Medulla oblongata (tissue), 1 donor: Measurements from ENCODE around the gene SLC16A9.
"Not testable (repeated sequence)": the region's sequence is repeated elsewhere in the genome, so short reads cannot be mapped to it uniquely, and the experiment has no call there.

Source experiments
- DNase-seq: peaks from one replicate; pipeline ENCODE4 v3.0.0-alpha.2; 2015; ENCODE audit errors: extremely low spot score

SLC16A9 gene, protein sequence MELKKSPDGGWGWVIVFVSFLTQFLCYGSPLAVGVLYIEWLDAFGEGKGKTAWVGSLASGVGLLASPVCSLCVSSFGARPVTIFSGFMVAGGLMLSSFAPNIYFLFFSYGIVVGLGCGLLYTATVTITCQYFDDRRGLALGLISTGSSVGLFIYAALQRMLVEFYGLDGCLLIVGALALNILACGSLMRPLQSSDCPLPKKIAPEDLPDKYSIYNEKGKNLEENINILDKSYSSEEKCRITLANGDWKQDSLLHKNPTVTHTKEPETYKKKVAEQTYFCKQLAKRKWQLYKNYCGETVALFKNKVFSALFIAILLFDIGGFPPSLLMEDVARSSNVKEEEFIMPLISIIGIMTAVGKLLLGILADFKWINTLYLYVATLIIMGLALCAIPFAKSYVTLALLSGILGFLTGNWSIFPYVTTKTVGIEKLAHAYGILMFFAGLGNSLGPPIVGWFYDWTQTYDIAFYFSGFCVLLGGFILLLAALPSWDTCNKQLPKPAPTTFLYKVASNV

DNA sequence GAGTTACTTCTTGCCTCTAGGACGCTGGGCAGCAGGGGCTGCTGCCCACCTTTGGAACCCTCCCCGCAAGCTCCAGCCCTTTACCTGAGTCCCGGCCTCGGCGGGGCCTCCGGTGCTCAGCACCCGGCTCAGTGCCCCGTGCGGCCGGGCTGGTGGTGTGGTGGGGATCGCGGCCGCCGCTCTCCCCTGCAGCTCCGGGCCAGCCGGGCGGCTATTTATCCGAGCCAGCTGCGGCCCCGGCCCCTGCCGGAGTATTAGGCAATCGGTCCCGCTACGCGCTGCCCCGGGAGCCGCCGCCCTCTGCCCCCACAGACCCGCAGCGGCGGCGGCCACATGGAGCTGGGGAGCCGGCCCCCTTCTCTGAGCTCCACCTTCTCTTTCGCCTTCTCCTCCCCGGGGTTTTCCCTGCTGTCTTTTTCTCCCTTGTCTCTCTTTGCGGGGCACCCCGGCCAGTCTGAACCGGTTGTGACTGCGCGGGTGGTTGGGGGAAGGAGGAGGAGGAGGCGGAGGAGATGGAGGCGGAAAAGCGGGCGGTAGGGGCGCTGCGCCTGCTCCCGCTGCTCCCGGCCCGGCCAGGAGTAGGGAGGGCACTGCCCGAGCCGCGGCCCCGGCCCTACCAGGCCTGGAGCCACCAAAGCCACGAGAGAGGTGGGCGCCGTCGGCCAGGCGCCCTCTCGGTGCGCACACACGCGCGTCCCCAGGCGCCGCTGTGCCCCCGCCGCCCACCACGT lies at the start of gene SLC16A9:
Gene SLC16A9, minus strand, starts transcription at position 456 of the 731 bp plus-strand sequence. CDS start 25,559 bp downstream, outside the sequence.
- peak; percentile 86 for DNase-seq

DNA sequence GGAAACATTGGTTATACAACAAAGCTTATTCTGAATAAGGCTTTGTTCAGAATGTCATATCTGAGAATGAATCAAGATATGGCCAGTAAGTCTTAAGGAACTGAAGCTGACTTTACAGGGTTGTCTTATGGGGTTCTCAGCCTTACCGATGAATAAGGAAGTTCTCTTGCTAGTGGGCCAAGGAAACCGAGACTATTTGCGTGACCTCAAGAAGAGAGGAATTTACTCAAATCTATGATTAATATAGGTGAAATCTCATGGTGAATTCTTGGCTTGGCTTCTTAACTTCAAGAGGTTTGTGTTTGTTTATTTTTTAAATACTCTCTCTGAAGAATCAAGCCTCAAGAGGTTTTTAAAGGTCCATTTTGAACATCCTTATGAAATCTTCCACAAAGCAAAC lies 48.3 kb upstream of the SLC16A9 start:
- no peak for DNase-seq

DNA sequence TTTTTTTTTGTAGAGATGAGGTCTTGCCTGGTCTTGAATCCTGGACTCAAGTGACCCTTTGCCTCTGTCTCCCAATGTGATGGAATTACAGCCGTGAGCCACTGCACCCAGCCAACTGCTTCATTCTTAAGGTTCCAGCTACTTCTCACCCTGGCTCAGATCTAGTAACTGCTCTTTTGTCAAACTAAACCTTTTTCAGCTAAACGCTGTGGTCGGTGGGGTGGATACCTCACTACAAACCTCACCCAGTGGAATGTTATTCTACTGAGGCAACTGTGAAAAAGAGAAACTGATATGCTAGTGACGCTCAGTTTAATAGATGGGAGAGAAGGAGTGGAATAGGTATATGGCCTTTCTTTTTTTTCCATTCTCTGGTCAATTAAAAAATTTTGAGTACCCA lies 45.3 kb upstream of the SLC16A9 start:
- no peak for DNase-seq

DNA sequence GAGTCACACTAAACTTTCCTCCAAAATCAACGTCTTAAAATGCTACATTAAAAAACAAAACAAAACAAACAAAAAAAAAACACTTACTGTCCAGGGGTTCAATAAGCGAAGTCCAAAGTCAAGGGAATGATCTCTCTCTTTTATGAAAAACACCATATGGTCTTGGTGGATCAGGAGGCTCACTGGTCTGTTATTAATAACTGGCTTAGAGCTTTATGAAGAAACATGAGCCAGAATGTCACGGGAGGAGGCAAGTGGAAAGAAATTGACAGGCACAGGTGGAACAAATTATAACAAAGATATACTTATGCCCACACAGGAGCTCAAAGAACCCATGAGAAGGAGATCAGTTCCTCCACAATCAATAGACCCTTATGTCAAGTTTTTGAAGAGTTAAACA lies 43.6 kb upstream of the SLC16A9 start, which contains the start of gene MRLN:
Gene MRLN, minus strand, starts transcription at position 189 of the 400 bp plus-strand sequence.
- DNase-seq = no peak

DNA sequence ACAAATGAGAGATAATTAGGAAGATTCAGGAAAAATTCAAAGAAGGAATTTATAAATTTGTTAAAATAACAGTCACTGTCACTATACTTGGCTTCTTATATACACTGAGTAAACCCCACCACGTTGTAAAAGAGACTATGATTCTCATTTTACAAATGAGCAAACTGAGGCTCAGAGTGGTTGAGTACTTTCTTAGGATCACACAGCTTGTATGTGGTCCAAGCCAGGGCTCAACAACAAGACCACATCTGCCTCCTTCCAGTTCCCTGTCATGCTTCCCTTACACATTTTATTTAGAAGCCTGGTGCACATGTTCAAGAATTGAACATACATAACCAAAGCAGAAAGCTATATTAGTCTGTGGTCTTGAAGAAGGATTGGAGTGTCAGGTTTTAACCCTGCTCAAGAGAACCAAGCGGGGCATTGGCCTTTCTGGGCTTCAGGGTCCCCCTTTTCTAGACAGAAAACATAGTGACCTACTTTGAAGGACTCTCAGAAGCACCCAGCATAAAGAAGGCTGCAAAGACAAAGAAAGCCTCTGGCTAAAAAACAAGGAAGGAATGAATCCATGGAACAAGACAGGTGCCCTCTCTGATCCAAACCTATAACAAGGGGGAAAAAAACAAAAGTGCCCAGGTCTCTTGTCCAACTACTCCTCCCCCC lies 42.8 kb upstream of the SLC16A9 start:
- DNase-seq = no peak

DNA sequence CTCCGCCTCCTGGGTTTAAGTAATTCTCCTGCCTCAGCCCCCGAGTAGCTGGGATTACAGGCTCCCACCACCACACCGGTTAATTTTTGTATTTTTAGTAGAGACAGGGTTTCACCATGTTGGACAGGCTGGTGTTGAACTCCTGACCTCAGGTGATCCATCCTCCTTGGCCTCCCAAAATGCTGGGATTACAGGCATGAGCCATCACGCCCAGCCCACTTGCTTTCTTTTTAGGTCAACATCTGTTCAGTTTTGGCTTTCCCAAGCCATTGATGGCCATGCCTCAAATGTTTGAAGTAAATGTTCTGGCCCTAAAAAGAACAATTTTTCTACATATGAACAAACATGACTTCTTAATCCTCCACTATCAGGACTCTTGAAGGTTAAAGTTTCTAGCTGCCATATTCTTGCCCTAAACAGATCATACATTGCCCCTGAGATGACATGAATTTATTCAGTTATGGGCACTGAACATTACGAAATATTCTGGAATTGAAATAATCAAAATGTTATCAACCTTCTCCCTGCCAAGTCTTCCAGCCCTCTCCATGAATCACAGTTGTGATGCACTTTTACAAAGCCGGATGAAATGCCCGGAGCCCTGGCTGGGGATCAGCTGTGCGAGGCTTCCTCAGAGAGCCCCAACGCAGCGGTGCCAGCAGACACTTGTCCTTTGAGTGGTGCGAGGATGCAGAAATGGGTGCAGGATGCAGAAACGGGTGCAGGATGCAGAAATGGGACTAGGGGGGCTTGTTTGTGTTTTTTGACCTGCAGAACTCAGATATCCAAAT lies 40.7 kb upstream of the SLC16A9 start:
- DNase-seq = no peak

DNA sequence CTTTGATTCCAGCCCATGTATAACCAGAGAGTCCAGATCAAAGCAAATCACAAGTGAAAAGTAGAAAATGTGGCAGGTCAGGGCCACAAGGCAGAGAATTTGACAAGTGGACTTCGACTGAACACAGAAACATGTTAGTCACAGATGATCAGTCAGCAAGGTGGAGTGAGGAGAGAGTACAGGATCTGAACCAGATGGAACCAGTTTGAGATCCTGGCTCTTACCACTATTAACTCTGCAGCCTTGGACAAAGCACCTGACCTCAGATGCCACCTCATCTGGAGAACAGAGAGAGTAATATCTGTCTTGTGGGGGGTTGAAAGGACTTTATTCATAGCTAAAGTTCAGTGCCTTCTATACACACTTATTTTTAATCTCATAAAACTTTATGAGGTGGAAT lies 39.2 kb upstream of the SLC16A9 start:
- no peak for DNase-seq

DNA sequence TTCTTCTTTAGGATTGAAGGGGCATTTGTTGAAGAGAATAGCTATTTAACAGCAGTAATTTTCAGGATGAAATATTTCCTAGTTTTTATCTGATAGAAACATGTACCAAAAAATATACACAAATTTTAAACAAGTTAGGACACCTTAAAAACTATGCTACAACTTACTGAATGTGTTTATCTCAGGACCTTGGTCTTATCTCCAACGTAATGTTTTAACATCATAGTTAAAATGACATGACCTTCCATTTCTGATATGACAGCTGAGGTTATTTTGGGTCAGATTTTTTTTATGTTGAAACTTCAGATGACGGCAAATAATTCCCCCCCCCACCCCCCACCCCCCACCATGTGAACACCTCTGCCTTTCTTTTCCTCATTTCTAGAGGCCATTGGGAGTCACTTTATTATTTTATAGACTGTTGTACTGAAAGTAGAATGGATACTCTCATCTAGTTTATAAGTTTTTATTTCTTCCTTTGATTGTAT lies 35.6 kb upstream of the SLC16A9 start:
- no peak for DNase-seq

DNA sequence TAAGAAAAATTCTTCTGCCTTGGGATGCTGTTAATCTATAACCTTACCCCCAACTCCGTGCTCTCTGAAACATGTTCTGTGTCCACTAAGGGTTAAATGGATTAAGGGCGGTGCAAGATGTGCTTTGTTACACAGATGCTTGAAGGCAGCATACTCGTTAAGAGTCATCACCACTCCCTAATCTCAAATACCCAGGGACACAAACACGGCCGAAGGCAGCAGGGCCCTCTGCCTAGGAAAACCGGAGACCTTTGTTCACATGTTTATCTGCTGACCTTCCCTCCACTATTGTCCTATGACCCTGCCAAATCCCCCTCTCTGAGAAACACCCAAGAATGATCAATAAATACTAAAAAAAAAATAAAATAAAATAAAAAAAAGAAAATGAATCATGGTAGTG lies 35.1 kb upstream of the SLC16A9 start:
- not testable (repeated sequence) for DNase-seq

DNA sequence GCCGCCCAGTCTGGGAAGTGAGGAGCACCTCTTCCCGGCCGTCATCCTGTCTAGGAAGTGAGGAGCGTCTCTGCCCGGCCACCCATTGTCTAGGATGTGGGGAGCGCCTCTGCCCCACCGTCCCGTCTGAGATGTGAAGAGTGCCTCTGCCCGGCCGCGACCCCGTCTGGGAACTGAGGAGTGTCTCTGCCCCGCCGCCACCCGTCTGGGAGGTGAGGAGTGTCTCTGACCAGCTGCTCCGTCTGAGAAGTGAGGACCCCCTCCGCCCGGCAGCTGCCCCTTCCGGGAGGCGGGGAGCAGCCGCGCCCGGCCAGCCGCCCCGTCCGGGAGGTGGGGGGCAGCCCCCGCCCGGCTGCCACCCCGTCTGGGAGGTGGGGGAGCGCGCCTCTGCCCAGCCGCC lies 34.5 kb upstream of the SLC16A9 start:
- DNase-seq = not testable (repeated sequence)

DNA sequence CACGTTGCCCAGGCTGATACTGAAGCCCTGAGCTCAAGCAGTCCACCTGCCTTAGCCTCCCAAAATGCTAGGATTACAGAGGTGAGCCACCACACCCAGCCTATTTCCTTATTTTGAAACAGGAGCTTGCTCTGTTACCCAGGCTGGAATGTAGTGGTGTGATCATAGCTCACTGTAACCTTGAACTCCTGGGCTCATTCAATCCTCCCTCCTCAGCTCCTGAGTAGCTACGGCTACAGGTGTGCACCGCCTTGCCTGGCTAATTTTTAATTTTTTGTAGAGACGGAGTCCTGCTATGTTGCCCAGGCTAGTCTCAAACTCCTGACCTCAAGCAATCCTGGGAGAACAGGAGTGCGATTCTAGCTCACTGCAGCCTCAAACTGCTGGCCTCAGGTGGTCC lies 31.9 kb upstream of the SLC16A9 start:
- no peak for DNase-seq

DNA sequence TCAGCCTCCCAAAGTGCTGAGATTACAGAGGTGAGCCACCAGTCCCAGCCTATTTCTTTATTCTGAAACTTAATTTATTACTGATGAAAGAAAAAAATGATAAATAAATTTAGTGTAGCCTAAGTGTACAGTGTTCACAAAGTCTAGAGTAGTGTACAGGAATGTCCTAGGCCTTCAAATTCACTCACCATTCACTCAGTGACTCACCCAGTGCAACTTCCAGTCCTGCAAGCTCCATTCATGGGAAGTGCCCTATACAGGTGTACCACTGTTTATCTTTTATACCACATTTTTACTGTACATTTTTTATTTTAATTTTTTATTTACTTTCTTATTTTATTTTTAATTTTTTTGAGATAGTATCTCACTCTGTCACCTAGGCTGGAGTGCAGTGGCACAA lies 31.4 kb upstream of the SLC16A9 start:
- DNase-seq = no peak

DNA sequence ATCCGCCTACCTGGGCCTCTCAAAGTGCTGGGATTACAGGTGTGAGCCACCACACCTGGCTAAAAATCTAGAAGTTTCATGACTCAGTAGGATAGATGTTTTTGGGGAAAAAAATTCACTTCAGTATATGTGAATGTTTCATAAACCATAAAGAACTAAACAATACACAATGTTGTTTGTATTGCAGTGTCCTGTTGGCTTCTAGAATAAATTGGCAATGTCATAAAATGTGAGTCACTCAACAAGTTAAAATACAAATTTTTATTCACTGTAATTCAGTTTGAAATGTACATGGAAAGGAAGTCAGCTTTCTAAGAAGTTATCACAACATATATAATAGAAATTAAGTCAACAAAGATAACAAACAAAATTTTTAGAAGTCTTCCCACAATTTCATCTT lies 27.1 kb upstream of the SLC16A9 start:
- DNase-seq = no peak

DNA sequence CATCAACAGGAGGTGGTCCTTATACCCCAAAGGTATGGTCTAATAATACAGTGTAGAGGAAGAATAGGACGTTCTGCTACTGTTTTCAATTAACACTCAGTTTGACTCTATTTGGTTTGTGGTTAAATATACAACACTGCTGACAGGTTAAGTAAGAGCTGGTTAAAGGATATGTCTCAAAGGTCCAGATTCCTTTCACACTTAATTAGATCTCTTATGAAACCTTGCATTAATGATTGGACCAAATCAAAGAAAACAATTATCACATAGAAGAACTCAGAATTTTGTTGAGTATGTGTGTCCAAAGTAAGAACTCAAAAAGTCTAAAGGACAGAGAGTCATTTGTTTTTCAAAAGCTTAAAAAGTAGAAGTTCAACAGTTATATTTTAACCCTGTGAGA lies 25.6 kb upstream of the SLC16A9 start:
- no peak for DNase-seq

DNA sequence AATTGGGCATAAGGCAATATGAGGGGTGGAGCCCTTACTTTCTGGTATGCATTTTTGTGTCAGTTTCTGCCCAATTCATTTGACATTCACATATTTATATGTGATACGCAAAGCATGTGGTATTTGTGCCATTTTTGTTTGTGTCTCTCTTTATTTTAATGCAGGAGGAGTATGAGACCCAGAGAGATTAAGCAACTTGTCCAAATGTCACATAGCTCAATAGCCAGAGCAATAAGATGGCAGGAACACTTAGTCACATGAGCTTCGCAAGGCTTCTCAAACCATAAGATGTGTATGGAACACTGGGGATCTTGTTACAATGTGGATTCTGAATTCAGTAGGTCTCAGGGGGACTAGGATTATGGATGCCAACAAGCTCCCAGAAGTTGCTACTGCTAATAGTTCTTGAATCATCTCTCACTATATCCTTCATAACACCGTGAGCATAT lies 24.4 kb upstream of the SLC16A9 start:
- DNase-seq = no peak

DNA sequence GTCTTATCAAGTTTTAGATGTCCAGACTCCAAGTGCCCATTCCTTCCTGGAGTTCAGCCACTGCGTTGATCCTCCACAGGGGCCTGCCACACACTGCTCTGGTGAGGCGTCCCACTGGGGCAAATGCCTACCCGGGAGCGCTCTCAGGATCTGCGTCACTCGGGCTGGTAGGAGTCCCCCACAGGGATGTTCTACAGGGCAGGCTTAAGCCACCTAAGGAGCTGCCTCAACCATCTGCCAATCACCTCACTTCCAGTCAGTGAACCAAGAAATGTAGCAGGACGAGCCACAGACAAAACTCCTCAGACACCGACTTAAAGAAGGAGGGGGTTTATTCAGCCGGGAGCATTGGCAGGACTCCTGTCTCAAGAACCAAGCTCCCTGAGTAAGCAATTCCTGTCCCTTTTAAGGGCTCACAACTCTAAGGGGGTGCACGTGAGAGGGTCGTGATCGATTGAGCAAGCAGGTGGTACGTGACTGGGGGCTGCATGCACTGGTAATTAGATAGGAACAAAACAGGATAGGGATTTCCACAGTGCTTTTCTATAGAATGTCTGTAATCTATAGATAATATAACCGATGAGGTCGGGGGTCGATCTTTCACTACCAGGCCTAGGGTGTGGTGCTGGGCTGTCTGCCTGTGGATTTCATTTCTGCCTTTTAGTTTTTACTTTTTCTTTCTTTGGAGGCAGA lies 23.8 kb upstream of the SLC16A9 start:
- DNase-seq = not testable (repeated sequence)

DNA sequence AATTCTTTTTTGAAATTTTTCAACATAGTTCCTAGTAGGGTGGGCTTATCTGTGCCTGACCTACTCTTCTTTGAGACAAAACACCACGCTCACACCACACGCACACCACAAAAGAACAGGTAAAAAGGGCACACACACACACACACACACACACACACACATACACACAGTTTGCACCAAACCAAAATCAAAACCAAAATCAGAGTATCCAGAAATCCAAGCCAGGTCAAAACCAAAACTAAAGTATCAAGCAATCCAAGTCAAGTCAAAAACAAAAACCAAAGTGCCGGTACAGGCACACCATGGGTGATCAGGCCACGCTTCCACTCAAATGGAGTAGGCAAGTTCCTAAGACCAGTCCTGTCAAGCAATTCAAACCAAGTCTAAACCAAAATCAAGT lies 23.2 kb upstream of the SLC16A9 start:
- not testable (repeated sequence) for DNase-seq

DNA sequence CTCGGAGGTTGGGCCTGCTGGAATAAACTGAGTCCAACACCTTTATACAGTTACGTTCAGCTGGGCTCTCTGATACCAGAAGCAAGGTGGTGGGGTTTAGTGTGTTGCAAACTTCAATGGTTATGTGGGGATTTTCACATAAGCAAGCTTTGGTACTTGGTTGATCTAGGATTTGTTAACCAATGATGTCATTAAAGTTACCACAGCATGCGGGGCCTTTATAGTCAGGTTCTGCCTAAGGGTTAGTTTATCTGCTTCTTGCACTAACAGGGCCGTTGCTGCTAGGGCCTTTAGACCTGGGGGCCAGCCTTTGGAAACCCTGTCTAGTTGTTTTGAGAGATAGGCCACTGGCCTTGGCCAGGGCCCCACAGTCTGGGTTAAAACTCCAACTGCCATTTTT lies 19.5 kb upstream of the SLC16A9 start:
- not testable (repeated sequence) for DNase-seq

DNA sequence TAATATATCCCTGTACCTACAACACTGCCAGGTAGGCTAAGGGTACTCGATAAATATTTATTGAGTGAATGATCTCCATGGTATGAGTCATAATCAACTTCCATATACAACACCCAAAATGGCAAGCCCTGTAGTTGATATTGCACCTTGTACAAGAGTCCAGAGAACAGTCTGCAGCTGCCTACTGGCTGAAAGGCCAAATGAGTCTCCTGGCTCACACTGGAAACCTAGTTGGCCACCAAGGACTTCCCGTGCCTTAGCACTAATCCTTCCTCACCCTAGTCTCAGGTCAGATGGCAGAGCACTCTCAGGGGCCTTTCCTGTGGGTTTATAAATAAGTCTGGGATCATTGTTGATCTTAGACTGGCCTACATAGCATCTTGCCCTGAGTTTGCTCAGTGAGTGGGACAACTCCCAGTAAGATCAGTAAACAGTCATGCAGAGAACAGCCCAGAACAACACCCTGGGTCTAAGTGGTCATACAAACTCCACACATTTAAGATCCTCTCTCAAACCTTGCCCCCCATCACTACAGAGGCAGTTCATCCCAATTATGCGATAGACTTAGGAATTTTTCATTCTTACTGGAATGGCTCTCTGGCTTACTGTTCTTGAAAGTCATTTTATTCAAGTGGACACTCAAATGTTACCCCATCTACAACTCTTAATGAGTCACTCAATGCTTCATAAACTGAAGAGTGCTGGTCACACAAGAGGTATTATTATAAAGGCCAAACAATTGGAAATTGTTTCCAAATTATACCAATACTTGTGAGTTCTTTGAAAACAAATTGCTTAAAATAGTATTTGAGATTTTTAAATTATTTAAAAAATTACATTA lies 14.7 kb upstream of the SLC16A9 start:
- no peak for DNase-seq

DNA sequence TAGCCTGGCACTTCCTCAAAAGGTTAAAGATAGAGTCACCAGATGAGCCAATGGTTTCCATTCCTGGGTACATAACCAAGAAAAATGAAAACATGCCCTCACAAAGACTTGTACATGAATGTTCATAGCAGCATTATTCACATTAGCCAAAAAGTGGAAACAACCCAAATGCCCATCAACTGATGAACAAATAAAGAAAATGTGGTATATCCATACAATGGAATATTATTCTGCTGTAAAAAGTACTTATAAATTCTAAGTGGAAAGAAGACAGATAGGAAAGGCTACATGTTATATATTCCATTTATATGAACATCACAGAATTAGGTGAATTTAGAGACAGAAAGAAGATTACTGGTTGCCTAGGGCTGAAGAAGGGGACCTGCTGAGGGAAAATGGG lies 10.7 kb upstream of the SLC16A9 start:
- no peak for DNase-seq
